PC-9 (cell line): Measurements from ENCODE around the gene LRFN5.

Source experiments
- EZH2 ChIP-seq: fragments of 200-600 bp; sonication (generic); IDR thresholded peaks from 2 replicates; pipeline ENCODE4 v1.8.0; 2017; ENCODE audit warnings: antibody characterized with exemption, low read depth
- TF ChIP-seq, protein P1 (sequence below): fragments of 200-600 bp; sonication (generic); conservative IDR thresholded peaks from 2 replicates; pipeline ENCODE4 v1.6.1; 2017; ENCODE audit warnings: mixed run types, antibody characterized with exemption, mild to moderate bottlenecking, moderate library complexity

DNA sequence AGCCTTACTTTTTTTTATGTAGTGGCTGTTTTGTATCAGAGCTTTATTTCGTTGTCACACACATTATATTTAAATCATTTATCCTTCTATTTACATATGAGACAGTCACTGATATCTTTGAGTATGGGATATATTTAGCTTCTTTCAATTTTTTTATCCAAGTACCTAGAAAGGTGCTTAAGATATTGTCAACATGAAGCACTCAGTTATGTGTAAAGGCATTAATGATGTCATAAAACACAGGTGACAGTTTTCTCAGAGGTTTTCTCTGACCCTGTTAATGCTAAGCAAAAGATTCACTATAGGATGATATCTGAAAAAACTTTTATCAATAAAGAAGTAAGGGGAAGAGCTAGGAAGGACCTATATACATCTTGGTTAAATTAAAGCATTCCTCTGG, 23.2 kb downstream of the LRFN5 start:
- TF ChIP-seq, protein P1, sequence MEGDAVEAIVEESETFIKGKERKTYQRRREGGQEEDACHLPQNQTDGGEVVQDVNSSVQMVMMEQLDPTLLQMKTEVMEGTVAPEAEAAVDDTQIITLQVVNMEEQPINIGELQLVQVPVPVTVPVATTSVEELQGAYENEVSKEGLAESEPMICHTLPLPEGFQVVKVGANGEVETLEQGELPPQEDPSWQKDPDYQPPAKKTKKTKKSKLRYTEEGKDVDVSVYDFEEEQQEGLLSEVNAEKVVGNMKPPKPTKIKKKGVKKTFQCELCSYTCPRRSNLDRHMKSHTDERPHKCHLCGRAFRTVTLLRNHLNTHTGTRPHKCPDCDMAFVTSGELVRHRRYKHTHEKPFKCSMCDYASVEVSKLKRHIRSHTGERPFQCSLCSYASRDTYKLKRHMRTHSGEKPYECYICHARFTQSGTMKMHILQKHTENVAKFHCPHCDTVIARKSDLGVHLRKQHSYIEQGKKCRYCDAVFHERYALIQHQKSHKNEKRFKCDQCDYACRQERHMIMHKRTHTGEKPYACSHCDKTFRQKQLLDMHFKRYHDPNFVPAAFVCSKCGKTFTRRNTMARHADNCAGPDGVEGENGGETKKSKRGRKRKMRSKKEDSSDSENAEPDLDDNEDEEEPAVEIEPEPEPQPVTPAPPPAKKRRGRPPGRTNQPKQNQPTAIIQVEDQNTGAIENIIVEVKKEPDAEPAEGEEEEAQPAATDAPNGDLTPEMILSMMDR, result no peak
- no peak for TF ChIP-seq EZH2
